ENCODE measurements around the gene MRPL28.
"Not testable (repeated sequence)": the region's sequence is repeated elsewhere in the genome, so short reads cannot be mapped to it uniquely, and the experiment has no call there.

Gene MRPL28

DNA sequence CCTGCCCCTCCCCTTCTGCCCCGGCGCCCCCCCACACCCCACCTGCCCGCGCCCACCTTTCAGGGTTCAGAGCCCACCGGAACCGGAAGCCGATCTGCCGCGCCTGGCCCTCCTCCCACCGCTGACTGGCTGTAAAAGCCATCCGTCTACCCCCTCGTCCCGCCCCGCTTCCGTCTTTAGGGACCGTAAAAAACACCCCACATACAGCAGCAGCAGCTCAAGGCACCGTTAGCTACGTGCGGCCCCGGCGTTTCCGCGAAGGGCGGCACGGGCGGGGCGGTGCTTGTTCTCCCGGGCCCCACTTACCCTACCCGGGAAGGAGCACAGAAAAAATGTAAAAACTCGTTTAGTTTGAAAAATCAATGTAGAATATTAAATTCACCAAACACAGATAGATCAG is at the start of gene MRPL28:
MRPL28 (minus strand) TSS at position 96 of the 400 bp plus-strand sequence. CDS start 320 bp downstream, outside the sequence.
- DNase-seq = peak; percentile 95 to 96

DNA sequence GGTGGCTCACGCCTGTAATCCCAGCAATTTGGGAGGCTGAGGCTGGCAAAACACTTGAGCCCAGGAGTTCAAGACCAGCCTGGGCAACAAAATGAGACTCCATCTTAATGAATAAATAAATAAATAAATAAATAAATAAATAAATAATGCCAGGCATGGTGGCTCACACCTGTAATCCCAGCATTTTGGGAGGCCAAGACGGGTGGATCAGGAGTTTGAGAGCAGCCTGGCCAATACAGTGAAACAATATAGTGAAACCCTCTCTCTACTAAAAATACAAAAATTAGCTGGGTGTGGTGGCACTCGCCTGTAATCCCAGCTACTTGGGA is 44.8 kb upstream of the MRPL28 start:
- DNase-seq = not testable (repeated sequence)

DNA sequence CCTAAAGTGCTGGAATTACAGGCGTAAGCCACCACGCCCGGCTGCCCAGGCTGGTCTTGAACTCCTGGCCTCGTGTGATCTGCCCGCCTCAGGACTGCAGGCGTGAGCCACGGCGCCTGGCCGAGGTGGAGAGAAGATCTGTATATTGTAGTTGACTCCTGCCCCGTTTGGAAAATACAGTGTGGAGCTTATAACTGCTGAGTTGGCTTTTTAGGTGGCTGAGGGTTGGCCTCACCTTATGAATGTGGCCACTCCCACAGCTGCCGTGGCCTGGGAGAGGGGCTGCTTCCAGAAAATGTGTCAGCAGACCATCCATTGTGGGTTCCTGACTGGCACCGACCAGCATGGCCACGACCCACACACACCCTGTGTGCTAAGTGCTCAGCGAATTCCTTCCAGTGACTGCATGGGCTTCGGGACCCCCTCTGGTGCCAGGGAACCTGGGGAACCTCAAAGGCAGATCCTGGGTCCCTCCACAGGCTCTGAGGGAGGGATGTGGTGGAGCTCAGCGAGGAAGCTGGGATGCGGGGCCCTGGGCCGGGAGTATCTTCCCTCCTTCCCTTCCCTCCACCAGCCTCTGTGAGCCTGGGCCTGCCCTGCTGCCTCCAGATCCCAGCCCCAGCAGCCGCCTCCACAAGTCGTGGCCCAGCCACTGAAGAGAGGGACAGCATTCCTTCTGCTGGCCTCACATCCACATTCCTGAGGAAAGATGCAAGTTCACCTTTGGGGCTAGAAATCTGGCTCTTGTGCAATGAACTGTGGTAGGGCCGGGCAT is 44.2 kb upstream of the MRPL28 start:
- DNase-seq = no peak

DNA sequence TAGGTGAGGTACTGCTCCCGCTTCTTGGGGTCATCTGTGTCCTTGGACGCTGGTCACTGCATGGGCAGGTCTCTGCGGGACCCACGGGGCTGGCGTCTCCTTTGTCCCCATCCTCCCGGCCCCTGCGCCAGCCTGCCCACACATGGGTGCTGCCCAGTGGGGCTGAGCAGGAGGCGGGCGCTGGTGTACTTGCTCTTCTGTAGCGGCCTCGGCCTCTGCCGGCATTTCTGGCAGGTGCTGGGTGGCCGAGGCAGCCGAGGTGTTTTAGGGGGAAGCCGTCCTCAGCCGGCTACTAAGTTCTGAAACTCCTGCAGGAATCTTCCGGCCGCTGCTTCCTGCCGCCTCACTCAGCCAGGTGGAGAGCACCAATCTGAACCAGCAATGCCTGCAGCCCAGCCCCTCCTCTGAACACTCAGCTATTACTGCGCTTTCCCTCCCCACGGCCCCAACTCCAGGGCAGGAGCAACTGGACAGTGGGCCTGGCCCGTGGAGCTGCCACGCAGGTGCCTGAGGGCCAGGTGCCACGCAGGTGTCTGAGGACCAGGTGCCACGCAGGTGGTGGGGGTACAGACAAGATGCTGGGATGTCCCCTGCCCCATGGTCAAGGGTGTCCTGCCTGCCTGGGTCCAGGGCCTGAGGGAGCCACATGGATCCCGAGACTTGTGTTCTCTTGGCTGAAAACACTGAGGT is 41.4 kb upstream of the MRPL28 start:
- no peak for DNase-seq

DNA sequence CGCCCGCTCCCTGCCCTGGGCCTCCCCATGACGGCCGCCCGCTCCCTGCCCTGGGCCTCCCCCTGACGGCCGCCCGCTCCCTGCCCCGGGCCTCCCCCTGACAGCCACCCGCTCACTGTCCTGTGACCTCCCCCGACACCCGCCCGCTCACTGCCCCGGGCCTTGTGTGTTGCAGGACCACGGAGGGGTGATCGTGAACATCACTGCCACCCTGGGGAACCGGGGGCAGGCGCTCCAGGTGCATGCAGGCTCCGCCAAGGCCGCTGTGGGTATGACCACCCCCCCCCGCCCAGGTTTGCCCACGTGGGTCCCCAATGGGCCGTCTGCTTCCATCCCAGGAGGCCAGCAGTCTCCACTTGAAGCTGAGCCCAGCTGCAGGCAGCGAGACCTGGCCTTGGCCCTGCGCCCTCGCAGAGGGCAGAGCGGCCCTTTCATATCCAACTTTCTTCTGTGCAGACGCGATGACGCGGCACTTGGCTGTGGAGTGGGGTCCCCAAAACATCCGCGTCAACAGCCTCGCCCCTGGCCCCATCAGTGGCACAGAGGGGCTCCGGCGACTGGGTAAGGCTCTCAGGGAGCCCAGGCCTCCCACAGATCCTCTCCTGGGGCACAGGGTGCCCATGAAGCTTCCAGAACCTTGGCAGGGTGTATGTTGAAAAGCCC is 40.3 kb upstream of the MRPL28 start:
- no peak for DNase-seq

DNA sequence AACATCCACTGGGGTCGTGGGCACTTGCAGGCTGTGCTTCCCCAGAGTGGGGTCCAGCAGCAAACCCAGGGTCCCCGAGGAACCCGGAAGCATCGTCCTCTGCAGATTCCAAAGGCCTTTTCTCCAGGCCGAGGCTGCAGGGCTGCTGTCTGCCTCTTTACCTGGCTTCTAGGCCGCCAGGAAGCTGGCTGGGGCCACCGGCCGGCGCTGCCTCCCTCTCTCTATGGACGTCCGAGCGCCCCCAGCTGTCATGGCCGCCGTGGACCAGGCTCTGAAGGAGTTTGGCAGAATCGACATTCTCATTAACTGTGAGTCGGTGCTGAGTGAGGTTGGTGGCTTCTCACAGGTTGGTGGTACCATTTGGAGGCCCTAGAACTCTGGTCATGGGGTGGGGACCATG is 36.9 kb upstream of the MRPL28 start:
- no peak for DNase-seq

DNA sequence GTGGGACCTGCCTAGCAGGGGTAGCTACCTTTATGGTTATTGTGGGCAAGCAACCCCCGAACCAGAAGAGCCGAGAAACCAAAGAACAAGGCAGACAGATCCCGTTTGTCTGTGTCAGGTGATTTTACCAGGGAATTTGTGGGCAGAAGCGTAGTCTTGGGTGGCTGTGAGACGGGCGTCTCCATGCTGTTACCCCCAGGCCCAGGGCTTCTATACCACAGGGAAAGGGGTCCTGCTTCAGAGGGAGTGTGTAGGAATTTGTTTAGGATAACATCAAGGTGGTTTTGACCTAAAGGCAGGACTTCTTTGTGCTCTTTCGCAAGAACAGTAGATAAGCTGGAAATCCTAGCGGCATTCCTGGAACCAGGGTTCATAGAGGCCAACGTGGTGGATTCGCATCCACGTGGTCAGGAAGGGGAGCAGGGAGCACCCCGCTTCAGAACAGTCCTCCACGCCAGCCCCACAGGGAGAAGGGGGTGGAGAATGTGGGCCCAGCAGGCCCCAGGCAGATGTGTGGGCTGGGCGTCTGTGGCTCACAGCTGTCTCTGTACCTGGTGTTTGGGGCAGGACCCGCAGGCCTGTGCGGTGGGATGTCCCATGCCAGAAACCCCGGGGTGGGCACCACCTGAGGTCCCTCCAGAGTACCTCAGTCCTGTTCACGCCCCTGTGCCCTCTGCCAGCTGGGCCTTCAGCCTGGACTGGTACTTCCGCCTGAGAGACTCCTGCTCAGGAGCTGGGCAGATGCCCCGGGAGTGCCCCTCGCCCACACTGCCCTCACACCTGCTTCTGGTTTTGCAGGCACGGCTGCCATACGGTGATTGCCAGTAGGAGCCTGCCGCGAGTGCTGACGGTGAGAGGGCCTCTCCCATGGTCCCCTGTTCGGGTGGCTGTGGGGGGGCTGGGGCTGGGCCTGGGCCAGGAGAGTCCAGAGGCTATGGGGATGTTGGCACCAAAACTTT is 35.5 kb upstream of the MRPL28 start:
- DNase-seq = no peak

DNA sequence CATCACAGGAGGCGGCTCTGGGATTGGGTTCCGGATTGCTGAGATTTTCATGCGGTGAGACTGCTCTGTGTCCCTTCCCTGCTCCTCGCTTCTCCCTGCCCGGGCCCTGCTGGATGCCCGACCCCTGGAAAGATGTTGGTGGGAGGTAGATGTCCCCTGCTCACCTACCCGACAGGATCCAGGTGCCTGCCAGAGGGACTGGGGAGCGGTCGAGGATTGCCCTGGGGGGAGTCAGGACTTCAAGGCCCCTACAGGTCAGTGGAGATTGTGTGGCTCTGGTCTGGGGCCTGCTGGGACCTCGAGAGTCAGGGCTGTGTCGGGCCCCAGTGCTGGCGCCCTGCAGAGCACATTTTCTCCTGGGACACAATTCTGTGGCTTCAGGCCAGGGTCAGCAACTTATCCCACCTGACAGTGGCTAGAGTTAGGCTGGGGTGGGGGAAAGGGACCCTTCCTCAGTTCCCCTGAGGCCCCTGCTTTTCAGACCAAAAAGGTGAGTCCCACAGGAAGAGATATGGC is 34.7 kb upstream of the MRPL28 start:
- no peak for DNase-seq

DNA sequence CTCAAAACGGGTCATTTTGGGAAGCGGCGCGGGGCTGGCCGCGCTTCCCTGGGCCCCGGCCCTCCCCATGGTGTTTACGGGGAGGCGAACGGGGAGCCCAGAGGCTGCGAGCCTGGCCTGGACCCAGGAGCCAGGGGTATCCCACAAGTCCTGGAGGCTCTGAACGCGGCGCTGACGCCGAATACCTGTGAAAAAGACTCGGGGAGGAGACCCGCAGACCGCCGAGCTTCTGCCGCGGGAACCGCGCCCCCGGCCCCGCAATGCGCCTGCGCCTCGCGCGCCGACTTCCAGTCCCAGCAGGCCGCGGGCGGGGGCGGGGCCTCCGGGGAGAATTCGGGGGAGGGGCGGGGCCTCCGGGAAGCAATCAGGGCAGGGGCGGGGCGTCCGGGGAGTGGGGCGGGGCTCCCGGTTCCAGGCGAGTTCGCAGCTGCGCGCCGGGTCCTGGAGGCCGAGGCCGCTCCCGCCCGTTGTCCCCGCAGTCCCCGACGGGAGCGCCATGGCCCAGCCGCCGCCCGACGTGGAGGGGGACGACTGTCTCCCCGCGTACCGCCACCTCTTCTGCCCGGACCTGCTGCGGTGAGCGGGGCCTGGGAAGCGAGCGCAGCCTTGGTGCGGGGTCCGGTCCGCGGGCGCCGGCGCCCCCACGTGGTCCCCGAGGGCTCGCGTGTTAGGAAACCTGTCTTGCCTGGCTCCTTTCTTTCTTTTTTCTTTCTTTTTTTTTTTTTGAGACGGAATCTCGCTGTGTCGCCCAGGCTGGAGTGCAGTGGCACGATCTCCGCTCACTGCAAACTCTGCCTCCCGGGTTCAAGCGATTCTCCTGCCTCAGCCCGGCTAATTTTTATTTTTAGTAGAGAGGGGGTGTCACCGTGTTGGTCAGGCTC is 31.4 kb upstream of the MRPL28 start, which contains the start of gene DECR2:
DECR2 (plus strand) TSS at position 418 of the 881 bp plus-strand sequence; CDS start at position 497, 79 bp downstream.
- DNase-seq = peak; percentile 99

DNA sequence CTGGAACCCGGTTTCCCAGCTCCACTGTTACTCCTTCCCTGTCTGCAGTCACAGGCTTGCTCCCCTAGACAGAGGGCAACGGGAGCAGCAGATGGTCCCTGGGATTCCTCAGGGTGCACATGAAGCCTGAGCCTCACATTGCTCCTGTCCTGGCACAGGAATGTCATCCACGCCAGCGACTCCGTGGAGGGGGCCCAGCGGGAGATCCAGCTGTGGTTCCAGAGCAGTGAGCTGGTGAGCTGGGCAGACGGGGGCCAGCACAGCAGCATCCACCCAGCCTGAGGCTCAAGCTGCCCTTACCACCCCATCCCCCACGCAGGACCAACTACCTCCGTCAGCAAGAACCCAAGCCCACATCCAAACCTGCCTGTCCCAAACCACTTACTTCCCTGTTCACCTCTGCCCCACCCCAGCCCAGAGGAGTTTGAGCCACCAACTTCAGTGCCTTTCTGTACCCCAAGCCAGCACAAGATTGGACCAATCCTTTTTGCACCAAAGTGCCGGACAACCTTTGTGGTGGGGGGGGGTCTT is 29.8 kb upstream of the MRPL28 start:
- DNase-seq = no peak

DNA sequence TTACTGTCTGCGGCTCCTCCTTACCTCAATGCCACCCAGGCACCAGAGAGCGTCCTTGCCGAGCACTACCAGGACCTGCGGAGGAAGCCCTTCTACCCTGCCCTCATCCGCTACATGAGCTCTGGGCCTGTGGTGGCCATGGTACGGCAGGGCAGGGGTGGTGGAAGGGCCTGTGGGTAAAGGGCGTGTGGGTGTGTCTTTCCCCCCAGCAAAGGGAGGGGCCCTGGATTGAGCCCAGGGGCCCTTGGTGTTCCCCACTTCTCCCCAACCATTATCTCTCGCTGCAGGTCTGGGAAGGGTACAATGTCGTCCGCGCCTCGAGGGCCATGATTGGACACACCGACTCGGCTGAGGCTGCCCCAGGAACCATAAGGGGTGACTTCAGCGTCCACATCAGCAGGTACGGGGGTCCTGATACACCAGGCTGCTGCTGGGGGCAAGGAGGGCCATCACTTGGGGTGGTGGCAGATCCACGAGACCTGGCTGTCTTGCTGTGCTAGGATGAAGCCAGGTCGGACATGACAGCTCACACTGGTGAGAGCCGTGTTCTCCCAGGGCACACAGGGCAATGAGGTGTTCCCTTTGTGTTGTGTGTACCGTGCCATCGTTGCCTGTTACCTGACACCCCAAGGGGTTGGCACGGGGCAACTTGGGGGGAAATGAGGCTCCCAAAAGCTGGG is 29.1 kb upstream of the MRPL28 start:
- no peak for DNase-seq

DNA sequence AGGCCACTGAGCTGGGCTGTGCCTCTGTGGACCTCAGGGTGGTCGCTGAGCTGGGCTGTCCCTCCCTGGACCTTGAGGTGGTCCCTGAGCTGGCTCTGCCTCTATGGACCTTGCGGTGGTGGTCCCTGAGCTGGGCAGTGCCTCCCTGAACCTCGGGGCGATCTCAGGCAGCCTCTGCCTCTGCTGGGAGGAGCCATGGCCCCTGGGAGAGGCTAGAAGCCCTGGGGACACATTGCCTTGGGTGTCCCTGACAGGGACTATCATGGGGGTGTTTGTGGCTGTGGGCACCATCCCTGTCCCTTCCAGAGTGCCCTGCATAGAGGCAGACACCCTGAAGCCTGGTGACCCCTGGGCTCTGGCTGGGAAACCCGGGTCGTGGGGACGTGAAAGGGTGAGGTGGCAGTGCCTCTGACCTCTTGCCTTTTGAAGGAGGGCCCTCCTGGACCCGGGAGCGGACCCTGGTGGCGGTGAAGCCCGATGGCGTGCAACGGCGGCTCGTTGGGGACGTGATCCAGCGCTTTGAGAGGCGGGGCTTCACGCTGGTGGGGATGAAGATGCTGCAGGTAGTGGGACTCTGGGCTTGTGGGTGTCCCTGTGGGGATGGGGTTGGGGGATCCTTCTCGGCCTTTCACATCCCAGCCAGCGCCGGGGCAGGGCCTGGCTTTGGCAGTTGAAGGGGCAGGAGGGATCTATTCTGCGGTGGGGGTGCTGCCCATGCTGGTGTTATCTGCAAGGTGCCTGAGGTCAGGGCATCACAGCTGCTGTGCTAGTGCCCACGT is 28.4 kb upstream of the MRPL28 start:
- DNase-seq = no peak

DNA sequence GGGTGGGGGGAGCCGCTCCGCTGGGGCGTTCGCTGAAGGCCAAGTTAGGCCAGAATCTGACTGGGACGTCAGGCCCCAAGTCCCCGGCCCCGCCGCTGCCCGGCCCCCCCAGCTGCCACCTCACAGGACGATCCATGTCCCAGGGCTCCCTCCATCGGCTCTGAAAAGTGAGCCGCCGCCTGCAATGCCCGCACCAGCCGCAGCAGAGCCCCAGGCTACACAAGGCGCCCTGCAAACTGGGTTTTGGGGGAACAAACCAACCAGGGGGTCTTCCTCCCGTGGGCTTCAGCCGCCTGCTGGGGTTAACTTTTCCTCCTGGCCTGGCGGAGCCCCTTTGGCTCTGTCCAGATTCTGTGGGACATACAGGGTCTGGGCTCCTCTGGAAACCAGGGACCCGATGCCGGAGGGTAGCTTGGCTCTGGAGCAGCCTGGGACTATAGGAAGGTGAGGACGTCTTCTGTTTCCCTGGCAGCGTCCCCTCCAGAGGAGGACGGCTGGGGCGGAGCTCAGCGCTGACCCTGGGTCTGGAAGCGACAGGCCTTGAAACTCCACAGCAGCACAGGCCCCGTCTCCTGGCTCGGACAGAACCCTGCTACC is 27.5 kb upstream of the MRPL28 start:
- DNase-seq = peak in 1 of 2 experiments; percentile 50

DNA sequence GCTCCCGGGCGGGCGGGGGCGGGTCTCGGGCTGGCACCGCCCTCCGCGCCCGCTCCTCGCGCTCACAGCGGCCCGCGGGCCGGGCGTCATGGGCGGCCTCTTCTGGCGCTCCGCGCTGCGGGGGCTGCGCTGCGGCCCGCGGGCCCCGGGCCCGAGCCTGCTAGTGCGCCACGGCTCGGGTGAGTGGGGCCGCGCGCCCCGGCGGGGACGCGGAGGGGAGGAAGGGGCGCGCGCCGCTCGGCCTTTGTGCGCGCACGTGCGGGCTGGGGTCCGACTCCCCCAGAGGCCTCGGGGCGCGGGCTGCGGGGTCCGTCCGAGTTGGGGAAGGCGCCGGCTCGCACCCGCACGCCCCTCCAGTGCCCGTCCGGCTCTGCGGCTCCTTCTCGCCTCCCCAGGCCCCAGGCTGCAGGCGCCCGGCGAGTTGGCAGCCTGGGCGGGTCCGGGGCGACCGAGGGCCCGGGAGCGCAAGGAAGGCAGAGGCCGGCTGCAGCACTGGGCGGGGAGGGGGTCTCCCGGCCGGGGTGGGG is 26.9 kb upstream of the MRPL28 start, which contains the start of gene NME4:
NME4 (plus strand) TSS at position 65 of the 527 bp plus-strand sequence; CDS start at position 89, 24 bp downstream.
- peak; percentile 41 to 52 for DNase-seq

DNA sequence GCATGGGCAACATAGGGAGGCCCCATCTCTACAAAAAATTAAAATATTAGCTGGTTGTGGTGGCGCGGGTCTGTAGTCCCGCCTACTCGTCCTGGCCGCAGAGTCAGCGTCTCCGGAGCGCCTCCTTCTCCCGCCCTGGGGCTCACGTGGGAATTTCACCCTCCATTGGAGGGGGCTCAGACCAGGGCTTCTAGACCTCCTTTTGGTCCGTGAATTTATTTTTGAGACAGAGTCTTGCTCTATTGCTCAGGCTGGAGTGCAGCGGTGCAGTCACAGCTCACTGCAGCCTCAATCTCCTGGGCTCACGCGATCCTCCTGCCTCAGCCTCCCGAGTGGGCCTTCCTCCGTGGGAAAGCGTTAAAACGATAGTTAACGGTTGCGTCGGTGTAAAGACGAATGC is 26.3 kb upstream of the MRPL28 start:
- DNase-seq = peak in 1 of 2 experiments; percentile 31

DNA sequence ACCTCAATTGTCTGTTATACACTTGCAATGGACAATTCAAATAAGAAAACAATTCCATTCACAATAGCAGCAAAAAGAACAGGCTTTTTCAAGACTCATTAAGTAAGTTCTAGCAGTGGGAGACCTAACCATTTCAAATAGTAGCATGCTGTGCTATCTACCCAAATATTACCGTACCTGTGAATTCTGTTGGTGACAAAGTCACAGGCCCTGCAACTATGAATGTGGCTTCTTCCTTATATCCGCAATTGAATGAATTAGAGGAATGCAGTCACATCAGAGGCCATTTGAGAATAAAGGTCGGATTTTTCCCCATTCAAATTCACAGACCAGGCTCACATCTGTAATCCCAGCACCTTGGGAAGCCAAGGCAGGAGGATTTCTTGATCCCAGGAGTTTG is 25.9 kb upstream of the MRPL28 start:
- no peak for DNase-seq

DNA sequence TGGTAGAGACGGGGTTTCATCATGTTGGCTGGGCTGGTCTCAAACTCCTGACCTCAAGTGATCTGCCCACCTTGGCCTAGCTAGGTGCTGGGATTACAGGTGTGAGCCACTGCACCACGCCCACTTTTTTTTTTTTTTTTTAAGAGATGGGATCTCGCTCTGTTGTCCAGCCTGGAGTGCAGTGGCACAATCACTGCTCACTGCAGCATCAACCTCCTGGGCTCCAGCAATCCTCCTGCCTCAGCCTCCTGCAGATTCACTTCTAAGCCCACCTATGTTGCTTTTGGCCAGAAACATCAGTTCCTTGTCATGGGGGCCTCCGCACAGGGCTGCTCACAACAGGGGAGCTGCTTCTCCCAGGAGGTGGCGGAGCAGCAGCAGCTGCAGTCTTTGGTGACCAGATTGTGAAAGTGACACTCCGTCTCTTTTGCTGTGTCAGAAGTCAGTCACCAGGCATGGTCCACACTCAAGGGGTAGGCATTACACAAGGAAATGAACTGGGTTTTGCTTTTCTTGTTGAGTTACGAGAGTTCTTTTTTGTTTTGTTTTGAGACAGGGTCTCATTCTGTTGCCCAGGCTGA is 22.2 kb upstream of the MRPL28 start:
- peak; percentile 62 to 68 for DNase-seq

DNA sequence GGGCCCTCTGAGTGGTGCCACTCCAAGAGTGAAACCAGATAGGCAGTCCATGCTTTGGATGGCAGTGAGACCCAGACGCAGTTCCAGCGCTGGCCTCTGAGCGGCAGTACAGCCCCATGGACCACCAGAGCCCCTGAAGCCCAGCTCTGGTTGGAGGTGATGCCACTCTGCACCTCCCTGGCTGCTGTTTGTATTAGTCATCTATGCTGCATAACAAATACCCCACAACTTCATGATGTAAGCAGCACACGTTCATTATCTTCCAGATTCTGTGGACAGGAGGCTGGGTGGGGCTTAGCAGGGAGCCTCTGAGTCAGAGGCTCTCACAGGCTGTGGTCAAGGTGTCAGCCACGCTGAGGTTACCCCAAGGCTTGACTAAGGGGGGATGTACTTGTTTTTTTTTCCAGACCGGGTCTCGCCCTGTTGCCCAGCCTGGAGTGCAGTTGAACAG is 21.6 kb upstream of the MRPL28 start:
- DNase-seq = peak; percentile 95

Measured in activated T-cell treated with anti-CD3 and anti-CD28 coated beads, Interleukin-2, amount 50 U/mL, for 48 hours (primary cell).